A549 (cell line): ENCODE data around the gene DYNC1I2.

Source experiments
- CBX8 ChIP-seq: fragments of 200-600 bp; sonication (generic); IDR thresholded peaks from 2 replicates; pipeline ENCODE4 v1.6.1; 2016
- MAZ ChIP-seq: fragments of 150-350 bp; IDR thresholded peaks from 2 replicates; pipeline ENCODE4 v1.6.1; 2014; ENCODE audit warnings: antibody characterized with exemption, low read depth, low read length, borderline replicate concordance
- NPAS2 ChIP-seq: fragments of 250-450 bp; sonication (Bioruptor Pico); IDR thresholded peaks from 2 replicates; pipeline ENCODE4 v1.8.0; 2022; ENCODE audit warnings: mild to moderate bottlenecking, moderate library complexity, borderline replicate concordance
- POLR2AphosphoS2 ChIP-seq: conservative IDR thresholded peaks from 2 replicates; pipeline ENCODE4 v1.6.1; 2012; ENCODE audit warnings: low read length, improper control_type of control experiment, inconsistent platforms
- TF ChIP-seq, protein P1 (sequence below): fragments of >200 bp; sonication (Bioruptor Twin); formaldehyde crosslinking; IDR thresholded peaks from 3 replicates; pipeline ENCODE4 v1.5.1; 2016
- TF ChIP-seq, protein P2 (sequence below): IDR thresholded peaks from 2 replicates; pipeline ENCODE4 v1.6.1; 2012
- TF ChIP-seq, protein P3 (sequence below): fragments of 150-350 bp; IDR thresholded peaks from 2 replicates; pipeline ENCODE4 v1.6.1; 2014; ENCODE audit warnings: low read depth, mild to moderate bottlenecking, low read length

DNA sequence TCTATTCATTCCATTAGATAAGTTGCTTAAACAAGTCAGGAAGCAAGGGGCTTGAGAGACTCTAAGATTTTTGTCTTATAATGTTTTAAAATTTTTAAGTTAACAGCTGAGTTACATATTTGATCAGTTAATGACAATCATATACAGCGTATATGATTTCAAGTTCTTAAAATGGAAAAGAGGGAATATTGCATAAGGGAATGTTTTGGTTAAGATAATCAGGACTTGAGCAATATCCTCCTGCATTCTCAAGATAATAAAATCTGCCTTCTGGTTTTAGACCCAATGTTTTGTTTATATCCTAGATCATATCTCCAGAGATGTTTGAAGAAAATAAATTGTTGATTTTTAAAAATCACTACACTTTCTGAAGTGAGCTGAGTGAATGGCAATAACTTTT is 13.4 kb upstream of the DYNC1I2 start:
- TF ChIP-seq, protein P1, sequence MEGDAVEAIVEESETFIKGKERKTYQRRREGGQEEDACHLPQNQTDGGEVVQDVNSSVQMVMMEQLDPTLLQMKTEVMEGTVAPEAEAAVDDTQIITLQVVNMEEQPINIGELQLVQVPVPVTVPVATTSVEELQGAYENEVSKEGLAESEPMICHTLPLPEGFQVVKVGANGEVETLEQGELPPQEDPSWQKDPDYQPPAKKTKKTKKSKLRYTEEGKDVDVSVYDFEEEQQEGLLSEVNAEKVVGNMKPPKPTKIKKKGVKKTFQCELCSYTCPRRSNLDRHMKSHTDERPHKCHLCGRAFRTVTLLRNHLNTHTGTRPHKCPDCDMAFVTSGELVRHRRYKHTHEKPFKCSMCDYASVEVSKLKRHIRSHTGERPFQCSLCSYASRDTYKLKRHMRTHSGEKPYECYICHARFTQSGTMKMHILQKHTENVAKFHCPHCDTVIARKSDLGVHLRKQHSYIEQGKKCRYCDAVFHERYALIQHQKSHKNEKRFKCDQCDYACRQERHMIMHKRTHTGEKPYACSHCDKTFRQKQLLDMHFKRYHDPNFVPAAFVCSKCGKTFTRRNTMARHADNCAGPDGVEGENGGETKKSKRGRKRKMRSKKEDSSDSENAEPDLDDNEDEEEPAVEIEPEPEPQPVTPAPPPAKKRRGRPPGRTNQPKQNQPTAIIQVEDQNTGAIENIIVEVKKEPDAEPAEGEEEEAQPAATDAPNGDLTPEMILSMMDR: no peak
- TF ChIP-seq MAZ: no peak
- TF ChIP-seq CBX8: no peak
- TF ChIP-seq, protein P2, sequence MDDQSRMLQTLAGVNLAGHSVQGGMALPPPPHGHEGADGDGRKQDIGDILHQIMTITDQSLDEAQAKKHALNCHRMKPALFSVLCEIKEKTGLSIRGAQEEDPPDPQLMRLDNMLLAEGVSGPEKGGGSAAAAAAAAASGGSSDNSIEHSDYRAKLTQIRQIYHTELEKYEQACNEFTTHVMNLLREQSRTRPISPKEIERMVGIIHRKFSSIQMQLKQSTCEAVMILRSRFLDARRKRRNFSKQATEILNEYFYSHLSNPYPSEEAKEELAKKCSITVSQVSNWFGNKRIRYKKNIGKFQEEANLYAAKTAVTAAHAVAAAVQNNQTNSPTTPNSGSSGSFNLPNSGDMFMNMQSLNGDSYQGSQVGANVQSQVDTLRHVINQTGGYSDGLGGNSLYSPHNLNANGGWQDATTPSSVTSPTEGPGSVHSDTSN: no peak
- TF ChIP-seq, protein P3, sequence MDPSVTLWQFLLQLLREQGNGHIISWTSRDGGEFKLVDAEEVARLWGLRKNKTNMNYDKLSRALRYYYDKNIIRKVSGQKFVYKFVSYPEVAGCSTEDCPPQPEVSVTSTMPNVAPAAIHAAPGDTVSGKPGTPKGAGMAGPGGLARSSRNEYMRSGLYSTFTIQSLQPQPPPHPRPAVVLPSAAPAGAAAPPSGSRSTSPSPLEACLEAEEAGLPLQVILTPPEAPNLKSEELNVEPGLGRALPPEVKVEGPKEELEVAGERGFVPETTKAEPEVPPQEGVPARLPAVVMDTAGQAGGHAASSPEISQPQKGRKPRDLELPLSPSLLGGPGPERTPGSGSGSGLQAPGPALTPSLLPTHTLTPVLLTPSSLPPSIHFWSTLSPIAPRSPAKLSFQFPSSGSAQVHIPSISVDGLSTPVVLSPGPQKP: no peak
- no peak for TF ChIP-seq NPAS2 (CRISPR knock-in tag)
- TF ChIP-seq POLR2AphosphoS2: no peak
